ENCODE results near the gene PPP1R3F. TPM values are rescaled to one million over a fixed set of nuclear protein-coding genes. Genes with fewer than 3 reads are reported as not detected.
"Not testable (repeated sequence)": the region's sequence is repeated elsewhere in the genome, so short reads cannot be mapped to it uniquely, and the experiment has no call there.

The PPP1R3F gene
- polyA plus RNA-seq, 1 donor: 7.9 TPM

DNA sequence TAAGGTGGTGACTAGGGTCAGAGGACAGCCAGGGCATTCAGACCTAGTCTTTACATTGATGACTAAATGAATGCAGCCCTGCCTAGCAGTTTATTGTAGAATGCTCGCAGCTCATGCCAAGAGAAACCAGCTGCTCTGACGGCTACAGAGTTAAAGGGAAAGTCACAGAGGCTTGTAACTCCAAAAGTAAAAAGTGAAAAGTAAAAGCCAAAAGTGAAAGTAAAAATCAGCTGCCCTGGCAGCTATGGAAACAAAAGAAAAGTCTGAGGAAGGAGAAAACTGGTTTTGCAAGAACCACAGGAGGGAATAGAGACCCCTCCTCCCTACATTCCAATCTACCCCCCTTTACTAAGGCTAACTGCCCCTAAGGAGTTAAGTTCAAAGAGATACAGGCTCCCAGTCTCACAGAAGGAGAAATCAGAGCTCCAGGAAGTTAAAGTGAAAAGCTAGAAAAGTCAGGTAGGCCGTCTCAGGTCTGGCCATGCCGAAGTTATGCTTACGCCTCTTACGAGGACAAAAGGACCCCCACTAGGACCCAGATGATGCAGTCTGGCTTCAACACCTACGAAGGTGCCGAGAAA, 39.9 kb downstream of the PPP1R3F start:
- DNase-seq (ENCODE audit: low read depth): no peak

DNA sequence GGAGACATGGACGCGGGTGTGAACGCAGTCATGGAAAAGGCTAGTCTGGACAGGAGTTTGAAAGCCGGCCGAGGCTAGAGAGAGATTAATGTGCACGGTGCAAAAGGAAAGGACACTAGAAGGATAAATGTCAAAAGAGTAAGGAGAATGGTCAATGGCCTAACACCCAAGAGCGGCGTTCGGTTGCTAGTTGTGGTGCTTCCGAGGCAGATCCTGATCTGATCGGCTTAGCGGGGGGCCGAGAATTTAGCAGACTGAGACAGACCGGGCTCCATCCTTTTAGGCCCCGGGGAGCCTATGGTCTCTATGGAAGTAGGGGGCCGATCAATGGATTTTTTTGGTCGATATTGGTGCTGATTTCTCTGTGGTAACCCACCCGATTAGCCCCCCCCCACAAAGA, 40.8 kb downstream of the PPP1R3F start:
- no peak for DNase-seq (ENCODE audit: low read depth)

DNA sequence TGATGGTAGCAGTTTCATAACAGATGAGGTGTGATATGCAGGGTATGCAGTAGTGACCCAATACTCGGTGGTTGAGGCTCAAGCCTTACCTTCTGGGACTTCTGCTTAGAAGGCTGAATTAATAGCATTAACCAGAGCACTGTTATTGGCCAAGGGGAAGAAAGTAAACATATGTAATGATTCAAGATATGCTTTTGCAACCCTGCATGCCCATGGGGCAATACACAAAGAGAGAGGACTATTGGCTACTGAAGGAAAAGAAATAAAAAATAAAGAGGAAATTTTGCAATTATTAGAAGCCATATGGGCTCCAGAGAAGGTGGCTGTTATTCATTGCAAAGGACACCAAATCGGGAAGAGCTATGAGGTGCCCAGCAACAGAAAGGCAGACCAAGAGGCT, 42.6 kb downstream of the PPP1R3F start:
- DNase-seq (ENCODE audit: low read depth): no peak

DNA sequence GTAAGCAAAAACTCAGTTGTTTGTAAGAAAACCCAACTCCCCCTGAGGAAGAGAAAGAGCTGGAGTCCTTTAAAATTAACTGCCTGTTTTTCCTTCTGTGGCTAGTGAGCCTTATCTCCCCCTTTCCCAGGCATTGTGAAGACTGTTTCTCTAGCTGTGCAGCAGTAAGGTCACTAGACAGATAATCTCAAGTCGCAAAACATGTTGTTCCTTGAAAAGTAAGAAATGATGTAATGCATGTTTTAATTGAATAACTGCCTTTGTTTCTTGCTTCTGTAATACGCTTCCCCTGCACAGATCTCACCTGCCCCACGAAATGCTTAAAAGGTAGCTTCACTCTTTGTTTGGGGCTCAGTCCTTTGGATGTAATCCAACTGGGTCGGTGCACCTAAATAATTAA, 46.5 kb downstream of the PPP1R3F start:
- no peak for DNase-seq (ENCODE audit: low read depth)

DNA sequence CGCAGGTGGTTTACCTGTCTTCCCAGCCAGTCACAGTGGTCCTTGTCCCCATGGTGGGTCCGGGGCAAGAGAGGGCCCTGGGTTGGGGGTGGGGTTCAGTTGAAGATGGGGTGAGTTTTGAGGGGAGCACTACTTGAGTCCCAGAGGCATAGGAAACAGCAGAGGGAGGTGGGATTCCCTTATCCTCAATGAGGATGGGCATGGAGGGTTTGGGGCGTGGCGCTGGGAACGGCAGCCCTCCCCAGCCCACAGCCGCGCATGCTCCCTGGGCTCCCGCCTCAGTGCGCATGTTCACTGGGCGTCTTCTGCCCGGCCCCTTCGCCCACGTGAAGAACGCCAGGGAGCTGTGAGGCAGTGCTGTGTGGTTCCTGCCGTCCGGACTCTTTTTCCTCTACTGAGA, 52.1 kb downstream of the PPP1R3F start, which contains the start of gene GAGE12J:
Gene GAGE12J, plus strand, starts transcription at position 301 of the 400 bp plus-strand sequence. CDS start 1,157 bp downstream, outside the sequence.
- DNase-seq (ENCODE audit: low read depth): not testable (repeated sequence)

DNA sequence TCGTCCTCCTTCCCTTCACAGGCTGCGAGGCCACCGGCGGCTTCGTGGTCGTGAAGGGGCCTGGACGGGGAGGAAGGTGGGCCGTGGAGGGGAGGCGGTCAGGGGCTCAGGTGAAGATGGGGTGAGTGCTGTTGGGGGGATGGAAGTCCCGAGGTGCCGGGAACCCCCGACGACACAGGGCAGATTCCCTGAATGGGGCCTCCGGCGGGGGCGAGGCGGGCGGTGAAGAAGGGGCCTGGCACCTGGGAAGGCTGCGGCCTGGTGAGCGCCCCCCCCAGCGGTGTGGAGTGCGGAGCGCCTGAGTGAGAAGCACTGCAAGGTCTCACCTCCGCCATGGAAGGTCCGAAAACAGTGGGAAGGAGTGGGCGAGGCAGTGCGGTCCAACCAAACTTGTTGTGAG, 52.7 kb downstream of the PPP1R3F start:
- not testable (repeated sequence) for DNase-seq (ENCODE audit: low read depth)

DNA sequence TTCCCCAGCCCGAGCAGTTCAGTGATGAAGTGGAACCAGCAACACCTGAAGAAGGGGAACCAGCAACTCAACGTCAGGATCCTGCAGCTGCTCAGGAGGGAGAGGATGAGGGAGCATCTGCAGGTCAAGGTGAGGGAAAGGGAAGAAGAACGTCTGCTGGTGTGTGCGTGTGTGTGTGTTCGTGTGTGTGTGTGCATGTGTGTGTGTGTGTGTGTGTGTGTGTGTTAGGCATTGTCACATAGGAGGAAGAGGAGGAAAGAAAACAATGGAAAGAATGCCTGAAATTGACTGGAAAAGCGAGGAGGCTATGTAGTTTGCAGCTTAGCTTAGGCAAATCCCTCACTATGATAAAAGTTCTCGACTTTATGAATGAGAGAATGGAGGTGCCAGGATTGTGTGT, 54.1 kb downstream of the PPP1R3F start:
- not testable (repeated sequence) for DNase-seq (ENCODE audit: low read depth)

DNA sequence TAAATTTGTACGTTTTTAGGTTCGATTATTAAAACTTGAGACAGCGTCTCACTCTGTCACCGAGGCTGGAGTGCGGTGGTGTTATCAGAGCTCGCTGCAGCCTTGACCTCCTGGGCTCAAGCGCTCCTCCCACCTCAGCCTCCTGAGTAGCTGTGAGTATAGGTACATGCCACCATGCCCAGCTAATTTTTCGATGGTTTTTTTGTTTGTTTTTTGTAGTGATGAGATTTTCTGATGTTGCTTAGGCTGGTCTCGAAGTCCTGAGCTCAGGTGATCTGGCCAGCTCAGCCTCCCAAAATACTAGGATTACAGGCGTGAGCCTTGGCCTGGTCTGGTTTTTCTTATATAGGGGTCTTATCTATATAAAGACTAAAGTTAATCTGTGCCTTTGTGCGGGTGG, 60.8 kb downstream of the PPP1R3F start:
- DNase-seq (ENCODE audit: low read depth): not testable (repeated sequence)

DNA sequence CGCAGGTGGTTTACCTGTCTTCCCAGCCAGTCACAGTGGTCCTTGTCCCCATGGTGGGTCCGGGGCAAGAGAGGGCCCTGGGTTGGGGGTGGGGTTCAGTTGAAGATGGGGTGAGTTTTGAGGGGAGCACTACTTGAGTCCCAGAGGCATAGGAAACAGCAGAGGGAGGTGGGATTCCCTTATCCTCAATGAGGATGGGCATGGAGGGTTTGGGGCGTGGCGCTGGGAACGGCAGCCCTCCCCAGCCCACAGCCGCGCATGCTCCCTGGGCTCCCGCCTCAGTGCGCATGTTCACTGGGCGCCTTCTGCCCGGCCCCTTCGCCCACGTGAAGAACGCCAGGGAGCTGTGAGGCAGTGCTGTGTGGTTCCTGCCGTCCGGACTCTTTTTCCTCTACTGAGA, 61.7 kb downstream of the PPP1R3F start, which contains the start of gene GAGE13:
Gene GAGE13, plus strand, starts transcription at position 301 of the 400 bp plus-strand sequence. CDS start 1,156 bp downstream, outside the sequence.
- not testable (repeated sequence) for DNase-seq (ENCODE audit: low read depth)

DNA sequence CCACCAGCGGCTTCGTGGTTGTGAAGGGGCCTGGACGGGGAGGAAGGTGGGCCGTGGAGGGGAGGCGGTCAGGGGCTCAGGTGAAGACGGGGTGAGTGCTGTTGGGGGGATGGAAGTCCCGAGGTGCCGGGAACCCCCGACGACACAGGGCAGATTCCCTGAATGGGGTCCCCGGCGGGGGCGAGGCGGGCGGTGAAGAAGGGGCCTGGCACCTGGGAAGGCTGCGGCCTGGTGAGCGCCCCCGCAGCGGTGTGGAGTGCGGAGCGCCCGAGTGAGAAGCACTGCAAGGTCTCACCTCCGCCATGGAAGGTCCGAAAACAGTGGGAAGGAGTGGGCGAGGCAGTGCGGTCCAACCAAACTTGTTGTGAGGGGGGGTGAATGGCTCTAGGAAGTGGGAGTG, 62.2 kb downstream of the PPP1R3F start:
- not testable (repeated sequence) for DNase-seq (ENCODE audit: low read depth)

Other genes starting within 250 kb of the PPP1R3F start
- gene TFE3, start 226.4 kb upstream of the PPP1R3F start, polyA plus RNA-seq (ENCODE audit: insufficient read length): 21.6 TPM
- 4.2 TPM for gene CCDC120, start 210.8 kb upstream of the PPP1R3F start, polyA plus RNA-seq (ENCODE audit: insufficient read length)
- gene PRAF2, start 195.8 kb upstream of the PPP1R3F start, polyA plus RNA-seq (ENCODE audit: insufficient read length): 19.8 TPM
- gene WDR45, start 189.9 kb upstream of the PPP1R3F start, polyA plus RNA-seq (ENCODE audit: insufficient read length): 34.4 TPM
- gene GPKOW, start 146.1 kb upstream of the PPP1R3F start, polyA plus RNA-seq (ENCODE audit: insufficient read length): 19.0 TPM
- 1.9 TPM for gene MAGIX, start 107.0 kb upstream of the PPP1R3F start, polyA plus RNA-seq (ENCODE audit: insufficient read length)
- 179 TPM for gene PLP2, start 97.9 kb upstream of the PPP1R3F start, polyA plus RNA-seq (ENCODE audit: insufficient read length)
- 3.6 TPM for gene PRICKLE3, start 83.4 kb upstream of the PPP1R3F start, polyA plus RNA-seq (ENCODE audit: insufficient read length)
- 1.0 TPM for gene SYP, start 69.6 kb upstream of the PPP1R3F start, polyA plus RNA-seq (ENCODE audit: insufficient read length)
- gene CACNA1F, start 36.5 kb upstream of the PPP1R3F start, polyA plus RNA-seq (ENCODE audit: insufficient read length): 0.03 TPM
- gene CCDC22, start 34.3 kb upstream of the PPP1R3F start, polyA plus RNA-seq (ENCODE audit: insufficient read length): 12.4 TPM
- 0.35 TPM for gene FOXP3, start 5.1 kb upstream of the PPP1R3F start, polyA plus RNA-seq (ENCODE audit: insufficient read length)
- not detected for gene GAGE10, start 33.9 kb downstream of the PPP1R3F start, polyA plus RNA-seq (ENCODE audit: insufficient read length)
- not detected for gene GAGE12J, start 52.2 kb downstream of the PPP1R3F start, polyA plus RNA-seq (ENCODE audit: insufficient read length)
- not detected for gene GAGE13, start 61.8 kb downstream of the PPP1R3F start, polyA plus RNA-seq (ENCODE audit: insufficient read length)

Measured in forelimb muscle (tissue), 1 donor.